ENCODE data around the gene GNG7.
"Not testable (repeated sequence)": the region's sequence is repeated elsewhere in the genome, so short reads cannot be mapped to it uniquely, and the experiment has no call there.

The GNG7 gene

GRCh38 chr19:2678948-2679347 is 23.5 kb downstream of the GNG7 start:
- not testable (repeated sequence) for ATAC-seq

- no peak for ATAC-seq
- TF ChIP-seq BACH2 (CRISPR knock-in tag; IDR thresholded peaks at IDR 0.05; ENCODE audit: borderline replicate concordance) (no peak), SNAI2 (CRISPR knock-in tag; IDR thresholded peaks at IDR 0.05) (no peak), OSR1 (CRISPR knock-in tag; IDR thresholded peaks at IDR 0.05) (no peak), RARB (CRISPR knock-in tag; IDR thresholded peaks at IDR 0.05) (no peak), CSRNP3 (CRISPR knock-in tag; IDR thresholded peaks at IDR 0.05) (no peak), PATZ1 (CRISPR knock-in tag; IDR thresholded peaks at IDR 0.05; ENCODE audit: borderline replicate concordance) (no peak), ESRRG (CRISPR knock-in tag; IDR thresholded peaks at IDR 0.05) (no peak), TOX (CRISPR knock-in tag; IDR thresholded peaks at IDR 0.05; ENCODE audit: borderline replicate concordance) (no peak), CREB5 (CRISPR knock-in tag; IDR thresholded peaks at IDR 0.05; ENCODE audit: low read depth) (no peak), ZFP3 (CRISPR knock-in tag; IDR thresholded peaks at IDR 0.05) (no peak)
Observed at GRCh38 chr19:2678044-2678671, 24.3 kb downstream of the GNG7 start.

GRCh38 chr19:2676823-2677222 is 25.7 kb downstream of the GNG7 start:
- TF ChIP-seq ZNF565 (CRISPR knock-in tag; conservative IDR thresholded peaks at IDR 0.05; ENCODE audit: low read depth) (no peak), ZC3H10 (CRISPR knock-in tag; IDR thresholded peaks at IDR 0.05) (no peak), ZFP30 (CRISPR knock-in tag; IDR thresholded peaks at IDR 0.05) (no peak), SNAI2 (CRISPR knock-in tag; IDR thresholded peaks at IDR 0.05) (no peak), OSR1 (CRISPR knock-in tag; IDR thresholded peaks at IDR 0.05) (no peak), PATZ1 (CRISPR knock-in tag; IDR thresholded peaks at IDR 0.05; ENCODE audit: borderline replicate concordance) (no peak), CREB5 (CRISPR knock-in tag; IDR thresholded peaks at IDR 0.05; ENCODE audit: low read depth) (no peak), GLIS3 (CRISPR knock-in tag; IDR thresholded peaks at IDR 0.05) (no peak), ARNTL (CRISPR knock-in tag; IDR thresholded peaks at IDR 0.05; ENCODE audit: borderline replicate concordance, low read depth) (no peak), TCF4 (CRISPR knock-in tag; IDR thresholded peaks at IDR 0.05; ENCODE audit: borderline replicate concordance) (no peak), ESRRG (CRISPR knock-in tag; IDR thresholded peaks at IDR 0.05) (no peak), CSRNP3 (CRISPR knock-in tag; IDR thresholded peaks at IDR 0.05) (no peak), POU6F1 (CRISPR knock-in tag; IDR thresholded peaks at IDR 0.05; ENCODE audit: borderline replicate concordance, low read depth) (no peak), ISL1 (CRISPR knock-in tag; IDR thresholded peaks at IDR 0.05) (no peak)
- no peak for ATAC-seq
